ENCODE results near the gene SYT10.
"Not testable (repeated sequence)": the region's sequence is repeated elsewhere in the genome, so short reads cannot be mapped to it uniquely, and the experiment has no call there.

The SYT10 gene

DNA sequence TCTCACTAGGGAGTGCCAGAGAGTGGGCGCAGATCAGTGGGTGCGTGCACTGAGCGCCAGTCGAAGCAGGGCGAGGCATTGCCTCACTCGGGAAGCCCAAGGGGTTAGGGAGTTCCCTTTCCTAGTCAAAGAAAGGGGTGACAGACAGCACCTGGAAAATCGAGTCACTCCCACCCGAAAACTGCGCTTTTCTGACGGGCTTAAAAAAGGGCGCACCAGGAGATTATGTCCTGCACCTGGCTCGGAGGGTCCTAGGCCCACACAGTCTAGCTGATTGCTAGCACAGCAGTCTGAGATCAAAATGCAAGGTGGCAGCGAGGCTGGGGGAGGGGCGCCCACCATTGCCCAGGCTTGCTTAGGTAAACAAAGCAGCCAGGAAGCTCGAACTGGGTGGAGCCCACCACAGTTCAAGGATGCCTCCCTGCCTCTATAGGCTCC, 107.6 kb downstream of the SYT10 start:
- not testable (repeated sequence) for DNase-seq

DNA sequence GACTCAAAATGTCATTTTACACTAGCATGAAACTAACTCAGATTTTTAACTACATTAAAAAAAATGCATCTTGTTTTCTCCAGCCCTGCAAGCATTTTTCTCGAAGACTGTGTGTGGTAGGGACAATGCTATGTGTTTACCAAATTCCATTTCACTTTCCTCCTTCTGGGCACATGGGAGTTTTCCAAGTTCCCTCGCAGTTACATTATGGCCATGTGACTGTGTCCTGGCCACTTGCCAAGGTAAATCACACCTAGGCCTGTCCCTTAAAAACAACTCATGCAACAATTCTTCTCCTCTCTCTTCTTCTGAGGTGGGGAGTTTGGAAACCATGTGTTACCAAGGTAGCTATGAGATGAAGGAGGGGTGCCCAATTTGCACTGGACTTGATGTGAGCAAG, 108.7 kb downstream of the SYT10 start:
- DNase-seq: no peak
